ENCODE results near the gene EIF1AD.

The EIF1AD gene

GRCh38 chr11:65981101-65981740 is 20.7 kb downstream of the EIF1AD start:
- no peak overlapping the region for H3K27ac ChIP-seq
- TF ChIP-seq, protein P1, sequence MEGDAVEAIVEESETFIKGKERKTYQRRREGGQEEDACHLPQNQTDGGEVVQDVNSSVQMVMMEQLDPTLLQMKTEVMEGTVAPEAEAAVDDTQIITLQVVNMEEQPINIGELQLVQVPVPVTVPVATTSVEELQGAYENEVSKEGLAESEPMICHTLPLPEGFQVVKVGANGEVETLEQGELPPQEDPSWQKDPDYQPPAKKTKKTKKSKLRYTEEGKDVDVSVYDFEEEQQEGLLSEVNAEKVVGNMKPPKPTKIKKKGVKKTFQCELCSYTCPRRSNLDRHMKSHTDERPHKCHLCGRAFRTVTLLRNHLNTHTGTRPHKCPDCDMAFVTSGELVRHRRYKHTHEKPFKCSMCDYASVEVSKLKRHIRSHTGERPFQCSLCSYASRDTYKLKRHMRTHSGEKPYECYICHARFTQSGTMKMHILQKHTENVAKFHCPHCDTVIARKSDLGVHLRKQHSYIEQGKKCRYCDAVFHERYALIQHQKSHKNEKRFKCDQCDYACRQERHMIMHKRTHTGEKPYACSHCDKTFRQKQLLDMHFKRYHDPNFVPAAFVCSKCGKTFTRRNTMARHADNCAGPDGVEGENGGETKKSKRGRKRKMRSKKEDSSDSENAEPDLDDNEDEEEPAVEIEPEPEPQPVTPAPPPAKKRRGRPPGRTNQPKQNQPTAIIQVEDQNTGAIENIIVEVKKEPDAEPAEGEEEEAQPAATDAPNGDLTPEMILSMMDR (IDR thresholded peaks at IDR 0.05): no peak
- TF ChIP-seq ZFX (IDR thresholded peaks at IDR 0.05; ENCODE audit: borderline replicate concordance): no peak

DNA sequence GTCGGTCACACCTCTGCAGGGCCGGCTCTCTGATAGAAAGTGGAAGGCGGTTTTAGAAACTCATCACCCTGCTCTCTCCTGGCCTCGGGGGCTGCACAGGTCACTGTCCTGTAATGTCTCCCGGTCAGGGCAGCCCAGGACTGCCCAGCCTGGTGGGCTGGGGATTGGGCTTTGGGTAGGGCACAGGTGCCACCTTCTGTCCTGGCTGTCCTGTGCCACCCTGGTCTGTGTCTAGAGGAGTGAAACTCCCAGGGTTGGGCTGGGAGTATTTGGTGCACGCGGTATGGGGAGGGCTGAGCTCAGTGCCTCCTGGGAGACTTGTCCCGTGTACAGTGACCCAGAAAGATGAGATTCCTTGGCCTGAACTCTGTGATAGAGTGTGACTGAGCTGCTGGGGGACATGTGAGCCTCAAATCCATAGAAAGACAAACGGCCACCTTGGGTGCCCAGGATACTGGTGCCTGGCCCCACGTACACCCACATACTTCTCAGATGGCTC is 22.6 kb downstream of the EIF1AD start:
- H3K27ac ChIP-seq: no peak overlapping the region
- TF ChIP-seq, protein P1 (IDR thresholded peaks at IDR 0.05): no peak
- no peak for TF ChIP-seq ZFX (IDR thresholded peaks at IDR 0.05; ENCODE audit: borderline replicate concordance)

DNA sequence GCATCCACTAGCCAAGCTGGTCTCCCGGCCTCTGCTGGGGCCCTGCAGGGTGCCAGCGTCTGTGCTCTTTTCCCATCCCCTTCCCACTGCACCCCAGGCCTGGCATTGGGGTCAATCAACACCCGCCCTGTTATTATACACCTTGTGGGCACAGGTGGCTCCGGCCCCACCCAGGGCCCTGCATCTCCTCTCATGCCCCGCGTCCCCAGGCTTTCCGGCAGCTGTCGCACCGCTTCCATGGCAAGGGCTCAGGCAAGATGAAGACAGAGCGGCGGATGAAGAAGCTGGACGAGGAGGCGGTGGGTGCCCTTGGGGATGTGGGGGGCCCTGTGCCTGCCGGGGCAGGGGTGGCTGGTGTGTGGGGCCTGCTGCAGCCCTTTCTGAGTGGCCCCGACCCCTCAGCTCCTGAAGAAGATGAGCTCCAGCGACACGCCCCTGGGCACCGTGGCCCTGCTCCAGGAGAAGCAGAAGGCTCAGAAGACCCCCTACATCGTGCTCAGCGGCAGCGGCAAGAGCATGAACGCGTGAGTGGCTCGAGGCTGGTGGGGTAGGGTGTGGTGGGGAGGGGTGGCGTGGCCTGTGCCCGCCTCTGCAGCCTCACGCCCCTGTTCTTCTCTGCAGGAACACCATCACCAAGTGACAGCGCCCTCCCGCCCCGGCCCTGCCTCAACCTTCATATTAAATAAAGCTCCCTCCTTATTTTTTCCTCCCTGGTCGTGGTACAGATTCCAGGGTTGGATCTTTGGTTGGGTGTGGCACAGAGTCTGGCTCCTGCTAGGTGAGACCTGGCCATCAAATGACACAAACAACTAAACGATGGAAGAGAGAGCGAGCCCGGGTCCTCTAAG is 23.3 kb downstream of the EIF1AD start:
- TF ChIP-seq, protein P1 (IDR thresholded peaks at IDR 0.05): no peak
- no peak for TF ChIP-seq ZFX (IDR thresholded peaks at IDR 0.05; ENCODE audit: borderline replicate concordance)
- H3K27ac ChIP-seq: no peak overlapping the region

GRCh38 chr11:65977621-65978390 is 24.2 kb downstream of the EIF1AD start:
- no peak for TF ChIP-seq ZFX (IDR thresholded peaks at IDR 0.05; ENCODE audit: borderline replicate concordance)
- TF ChIP-seq, protein P1 (IDR thresholded peaks at IDR 0.05): no peak

DNA sequence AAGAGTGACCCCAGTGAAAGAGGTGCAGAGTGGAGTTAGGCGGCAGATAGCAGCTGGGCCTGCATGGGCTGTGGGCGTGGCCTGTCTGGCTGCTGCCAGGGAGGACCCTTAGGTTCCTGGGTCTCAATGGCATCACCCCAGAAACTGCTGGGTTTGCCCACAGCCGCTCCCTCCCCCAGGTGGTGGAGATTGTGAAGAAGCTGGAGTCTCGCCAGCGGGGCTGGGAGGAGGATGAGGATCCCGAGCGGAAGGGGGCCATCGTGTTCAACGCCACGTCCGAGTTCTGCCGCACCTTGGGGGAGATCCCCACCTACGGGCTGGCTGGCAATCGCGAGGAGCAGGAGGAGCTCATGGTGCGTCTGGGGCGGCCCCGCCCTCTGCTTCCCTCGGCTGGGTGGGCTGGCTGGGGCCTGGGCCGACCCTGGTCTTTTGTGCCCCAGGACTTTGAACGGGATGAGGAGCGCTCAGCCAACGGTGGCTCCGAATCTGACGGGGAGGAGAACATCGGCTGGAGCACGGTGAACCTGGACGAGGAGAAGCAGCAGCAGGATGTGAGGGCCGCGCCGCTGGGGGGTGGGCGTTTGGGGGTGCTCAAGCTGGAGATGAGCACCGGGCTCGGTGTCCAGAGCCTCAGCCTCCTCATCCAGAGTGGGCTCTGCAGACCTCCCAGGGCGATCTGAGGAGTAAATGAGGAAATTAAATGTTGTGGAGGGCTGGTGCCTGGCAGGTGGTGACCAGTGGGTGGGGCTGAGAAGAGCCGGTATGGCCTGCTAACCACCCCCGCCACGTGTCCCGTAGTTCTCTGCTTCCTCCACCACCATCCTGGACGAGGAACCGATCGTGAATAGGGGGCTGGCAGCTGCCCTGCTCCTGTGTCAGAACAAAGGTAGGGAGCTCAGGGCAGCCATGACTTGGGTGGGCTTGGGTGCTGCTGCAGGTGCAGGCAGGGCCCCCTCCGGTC is 25.5 kb downstream of the EIF1AD start:
- H3K27ac ChIP-seq: no peak overlapping the region
- TF ChIP-seq, protein P1 (IDR thresholded peaks at IDR 0.05): no peak
- TF ChIP-seq ZFX (IDR thresholded peaks at IDR 0.05; ENCODE audit: borderline replicate concordance): no peak

More at GRCh38 chr11:65977621-65978390, 24.2 kb downstream of the EIF1AD start:
- H3K27ac ChIP-seq: no peak overlapping the region

DNA sequence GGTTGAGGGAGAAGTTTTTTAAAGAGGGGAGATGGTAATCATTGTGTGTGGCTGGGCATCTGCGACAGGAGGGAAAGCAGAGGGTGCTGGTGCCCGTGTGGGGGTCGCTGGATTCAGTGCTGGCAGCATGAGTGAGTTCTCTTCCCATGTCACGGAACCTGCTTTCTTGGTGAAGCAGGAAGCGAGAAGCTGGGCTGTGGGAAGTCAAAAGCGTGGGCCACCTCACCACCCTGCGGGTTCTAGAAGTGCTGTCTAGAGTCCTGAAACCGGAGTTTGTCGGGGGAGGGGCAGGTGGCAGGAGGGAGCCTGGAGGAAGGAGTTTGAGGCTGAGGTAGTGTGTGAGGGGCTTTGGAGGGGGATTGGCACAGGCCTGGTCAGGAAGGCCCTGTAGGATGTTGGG is 26.2 kb downstream of the EIF1AD start:
- TF ChIP-seq, protein P1 (IDR thresholded peaks at IDR 0.05): no peak
- TF ChIP-seq ZFX (IDR thresholded peaks at IDR 0.05; ENCODE audit: borderline replicate concordance): no peak

More for the DNA sequence above, 26.2 kb downstream of the EIF1AD start:
- no peak overlapping the region for H3K27ac ChIP-seq

Measured in 22Rv1 (cell line).